G401 (cell line): Measurements from ENCODE around the gene PBX4. TPM values are rescaled to one million over a fixed set of nuclear protein-coding genes. Genes with fewer than 3 reads are reported as not detected.
A peak's percentile ranks its signal among the peaks of the same experiment; 100 is the strongest.

Experiments used
- DNase-seq: peaks from one replicate; pipeline ENCODE4 v3.0.0-alpha.2; 2015; ENCODE audit warnings: low spot score
- in situ Hi-C: cut with HindIII; loops from 2 replicates; pipeline ENCODE4 v1.10.0; 2016; ENCODE audit warnings: low sequenced_read_pairs, mixed read lengths
- total RNA-seq: library from RNA; depleted of rRNA; stranded (reverse); fragments of >200 nt; shearing (Covaris generic); gene quantifications from 2 replicates; pipeline ENCODE4 v1.2.3, GENCODE V29; 2014

Gene PBX4
- total RNA-seq, 1 experiment from 2014 or later, result 7.7 TPM

DNA sequence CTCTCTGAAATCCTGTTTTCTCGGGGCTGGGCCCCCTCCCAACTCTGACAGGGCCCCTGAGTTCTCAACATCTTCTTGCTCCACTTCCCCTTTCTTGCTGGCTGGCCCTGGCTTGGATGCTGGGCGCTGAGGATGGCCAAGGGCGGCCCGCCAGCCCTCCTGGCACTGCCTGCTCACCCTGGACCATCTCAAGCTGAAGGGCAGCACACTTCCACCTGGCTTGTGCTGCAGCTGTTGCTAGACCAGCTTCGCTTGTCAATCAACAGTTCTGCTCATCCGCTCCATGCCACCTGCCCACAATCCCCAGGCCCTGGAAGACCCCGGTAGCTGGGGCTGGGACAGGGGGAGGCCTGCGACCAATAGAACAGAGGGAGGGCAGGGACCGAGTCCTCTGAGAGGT lies 31.8 kb upstream of the PBX4 start:
- no peak for DNase-seq
- in situ Hi-C loops, result no loop called here

DNA sequence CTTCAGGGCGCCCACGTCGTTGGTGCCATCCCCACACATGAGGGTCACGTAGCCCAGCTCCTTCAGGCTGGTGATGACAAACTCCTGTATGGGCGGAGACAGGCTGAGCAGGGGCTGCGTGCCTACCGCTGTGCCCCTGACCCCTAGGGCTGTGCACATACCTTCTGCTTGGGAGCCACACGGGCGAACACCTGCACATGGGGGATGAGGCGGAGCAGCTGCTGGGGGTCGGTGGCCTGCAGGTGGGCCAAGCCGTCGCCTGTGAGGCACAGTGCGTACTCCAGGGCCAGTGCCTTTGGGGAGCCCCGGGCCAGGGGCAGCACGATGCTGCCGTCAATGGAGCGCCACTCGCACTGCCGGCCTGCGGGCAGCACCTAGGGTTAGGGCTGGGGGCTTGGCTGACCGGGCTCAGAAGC lies 31.1 kb upstream of the PBX4 start:
- in situ Hi-C loops, result no loop called here
- DNase-seq, result no peak

DNA sequence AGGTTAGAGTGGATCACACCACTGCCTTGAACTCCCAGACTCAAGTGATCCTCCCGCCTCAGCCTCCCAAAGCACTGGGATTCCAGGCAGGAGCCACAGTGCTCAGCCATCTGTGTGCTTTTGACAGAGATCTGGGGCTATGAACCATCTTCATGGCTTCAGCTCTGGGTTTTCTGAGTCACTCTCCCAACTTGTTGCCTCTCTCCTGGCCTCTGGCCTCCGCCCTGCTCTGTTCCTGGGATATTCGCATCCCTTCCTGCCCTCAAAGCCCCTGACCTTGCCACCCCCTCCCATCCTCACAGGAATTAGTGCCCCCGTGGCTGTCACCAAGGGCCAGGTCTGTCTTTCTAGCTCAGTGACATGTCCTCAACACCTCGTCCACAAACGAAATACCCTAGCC lies 30.7 kb upstream of the PBX4 start:
- in situ Hi-C loops, result no loop called here

DNA sequence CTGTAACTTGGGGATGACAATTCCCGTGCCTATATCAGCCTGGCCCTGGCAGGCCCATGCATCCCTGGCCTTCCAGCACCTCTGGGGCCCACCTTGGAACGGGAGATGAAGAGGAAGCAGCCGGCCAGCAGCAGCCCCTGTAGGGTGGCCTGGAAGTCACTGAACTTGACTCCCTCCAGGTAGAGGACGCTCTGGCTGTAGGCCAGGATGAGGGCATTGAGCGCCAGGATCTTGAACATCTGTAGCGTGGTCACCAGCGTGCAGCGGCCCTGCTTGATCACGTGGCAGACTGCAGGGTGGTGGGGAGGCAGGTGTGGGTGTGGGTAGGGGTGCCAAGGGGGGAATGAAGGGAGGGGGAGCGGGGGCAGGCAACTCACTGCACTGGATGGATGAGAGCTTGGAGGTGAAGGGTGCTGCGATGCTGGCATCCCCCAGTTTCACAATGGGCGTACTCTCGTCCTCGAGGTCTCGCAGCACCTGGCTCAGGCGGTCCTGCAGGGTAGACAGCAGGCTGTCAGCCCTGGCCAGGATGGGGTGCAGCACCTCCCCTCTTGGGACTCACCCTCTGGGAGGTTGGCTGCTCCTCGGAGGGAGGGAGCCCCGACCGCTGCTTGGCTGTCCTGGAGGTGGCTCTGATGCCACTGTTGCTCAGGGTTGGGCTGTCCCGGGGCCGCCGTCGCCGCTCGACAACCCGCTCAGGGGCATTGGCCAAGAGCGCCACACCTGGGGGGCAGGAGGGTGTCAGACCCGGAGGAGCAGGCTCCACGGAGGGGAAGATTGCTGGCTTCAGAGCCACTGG lies 28.7 kb upstream of the PBX4 start:
- in situ Hi-C loops, result no loop called here
- no peak for DNase-seq

More for the DNA sequence above, 30.7 kb upstream of the PBX4 start:
- DNase-seq, result no peak

DNA sequence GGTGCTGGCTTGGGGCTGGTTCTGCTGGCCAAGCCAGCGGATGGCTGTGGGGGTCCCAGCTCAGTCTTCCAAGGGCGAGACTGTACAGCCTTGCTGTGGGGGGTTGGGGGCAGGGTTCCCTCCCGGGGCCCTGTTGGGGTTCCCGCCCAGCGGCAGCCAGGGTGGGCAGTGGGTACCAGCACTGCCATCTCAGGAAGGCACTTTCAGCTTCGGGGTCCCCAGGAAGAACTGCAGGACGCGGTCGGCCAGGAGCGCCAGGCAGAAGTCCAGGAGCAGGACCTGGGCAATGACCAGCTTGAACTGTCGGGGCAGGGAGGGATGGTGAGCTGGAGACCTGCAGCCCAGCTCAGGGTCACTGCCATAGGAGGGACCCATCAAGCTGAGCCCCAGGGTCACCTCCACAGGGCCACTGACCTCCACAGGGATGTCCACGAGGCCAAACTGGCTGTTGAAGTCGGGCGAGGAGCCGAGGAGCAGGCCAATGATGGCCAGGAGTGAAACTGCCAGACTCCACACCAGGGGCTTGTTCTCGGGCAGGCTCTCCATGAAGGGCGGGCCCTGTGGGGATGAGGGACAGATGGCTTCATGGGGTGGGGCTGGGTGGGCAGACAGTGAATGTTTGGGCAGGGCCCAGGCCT lies 26.9 kb upstream of the PBX4 start:
- DNase-seq, result no peak
- in situ Hi-C loops, result no loop called here

DNA sequence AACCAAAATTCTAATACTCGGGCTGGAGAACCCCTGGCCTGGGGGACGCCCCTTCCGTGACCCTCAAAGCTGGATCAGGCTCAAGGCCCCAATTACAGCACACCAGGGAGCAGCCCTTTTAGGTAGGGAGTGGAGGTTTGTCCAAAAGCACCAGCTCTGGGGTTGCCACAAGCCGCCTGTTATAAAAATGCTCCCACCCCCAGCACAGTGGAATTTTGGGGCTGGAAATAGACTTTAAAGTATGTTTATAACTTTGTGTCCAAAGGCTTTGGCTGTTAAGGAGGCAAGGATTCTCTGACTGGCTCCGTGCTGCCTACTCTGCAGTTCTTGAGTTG lies 25.5 kb upstream of the PBX4 start:
- DNase-seq, result no peak
- in situ Hi-C loops, result no loop called here

DNA sequence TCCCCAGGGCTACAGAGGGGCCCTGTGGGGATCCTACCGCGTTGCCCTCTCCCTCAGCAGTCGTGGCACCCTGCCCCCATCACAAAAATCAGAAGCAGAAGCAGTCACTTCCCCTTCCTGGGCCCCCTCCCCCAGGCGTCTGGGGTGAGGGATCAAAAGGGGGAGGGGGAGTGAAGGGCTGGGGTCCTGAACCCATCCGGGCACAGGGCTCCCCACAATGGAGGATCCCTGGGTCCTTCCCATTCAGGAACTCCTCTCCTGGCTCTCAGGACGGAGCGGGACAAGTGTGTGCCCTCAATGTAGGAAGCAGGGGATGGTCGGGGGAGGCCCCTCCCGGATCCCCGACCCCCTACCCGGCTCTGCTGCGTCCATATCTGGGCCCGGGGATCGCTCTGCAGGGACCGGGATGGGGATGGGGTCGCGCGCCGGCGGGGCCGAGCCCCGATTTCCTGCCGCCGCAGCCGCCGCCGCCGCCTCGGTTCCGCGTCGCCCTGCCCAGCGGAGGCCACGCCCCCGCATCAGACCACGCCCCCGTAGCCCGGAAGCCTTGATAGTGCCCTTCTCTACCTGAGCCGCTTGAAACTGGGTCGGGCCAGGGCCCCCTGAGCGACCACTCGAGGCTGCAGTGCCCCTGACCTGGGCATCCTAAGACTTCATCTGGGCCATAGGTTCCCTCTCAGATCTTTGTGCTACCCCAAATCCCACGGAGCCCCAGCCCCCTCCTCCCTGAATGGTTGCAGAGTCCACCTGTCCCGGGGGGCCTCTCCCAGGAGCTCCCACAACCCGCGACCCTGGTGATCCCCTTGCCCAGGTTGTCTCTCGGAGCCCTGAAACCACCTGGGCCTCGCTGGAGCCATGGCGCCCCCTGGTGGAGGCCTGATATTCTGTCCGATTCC lies 24.9 kb upstream of the PBX4 start, which contains the start of gene GMIP:
Gene GMIP, minus strand, starts transcription at position 500 of the 896 bp plus-strand sequence. Its CDS starts 128 bp downstream, at position 372.
- in situ Hi-C loops, result no loop called here
- peak; percentile 64 for DNase-seq

DNA sequence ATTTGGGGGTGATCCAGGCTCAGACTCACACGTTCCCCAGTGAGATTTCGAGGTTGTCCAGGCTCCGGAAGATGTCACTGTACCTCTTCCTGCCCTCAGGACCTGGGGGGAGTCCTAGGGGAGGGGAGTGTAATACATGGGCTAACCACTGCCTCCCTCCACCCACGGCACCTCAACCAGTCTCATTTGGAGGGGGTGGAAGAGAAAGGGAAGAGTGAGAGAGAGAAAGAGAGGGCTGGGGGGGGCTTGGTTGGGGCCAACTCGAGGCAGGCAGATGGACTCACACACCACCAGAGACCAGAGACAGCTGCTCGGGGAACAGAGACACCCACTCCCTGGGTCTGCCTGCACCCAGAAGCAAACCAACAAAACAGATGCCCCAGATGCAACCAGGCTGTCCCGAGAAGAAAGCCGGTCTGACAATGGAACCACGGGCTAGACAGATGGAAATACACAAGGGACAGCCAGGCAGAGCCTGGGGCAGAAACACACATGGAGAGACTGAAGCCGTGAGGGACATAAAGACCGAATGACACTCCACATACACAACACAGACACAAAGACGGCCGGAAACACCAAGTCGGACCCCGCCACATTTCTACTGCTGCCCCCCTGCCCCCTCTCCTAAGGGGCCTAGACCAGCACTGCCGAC lies 24.1 kb upstream of the PBX4 start:
- DNase-seq, result no peak
- in situ Hi-C loops, result no loop called here

DNA sequence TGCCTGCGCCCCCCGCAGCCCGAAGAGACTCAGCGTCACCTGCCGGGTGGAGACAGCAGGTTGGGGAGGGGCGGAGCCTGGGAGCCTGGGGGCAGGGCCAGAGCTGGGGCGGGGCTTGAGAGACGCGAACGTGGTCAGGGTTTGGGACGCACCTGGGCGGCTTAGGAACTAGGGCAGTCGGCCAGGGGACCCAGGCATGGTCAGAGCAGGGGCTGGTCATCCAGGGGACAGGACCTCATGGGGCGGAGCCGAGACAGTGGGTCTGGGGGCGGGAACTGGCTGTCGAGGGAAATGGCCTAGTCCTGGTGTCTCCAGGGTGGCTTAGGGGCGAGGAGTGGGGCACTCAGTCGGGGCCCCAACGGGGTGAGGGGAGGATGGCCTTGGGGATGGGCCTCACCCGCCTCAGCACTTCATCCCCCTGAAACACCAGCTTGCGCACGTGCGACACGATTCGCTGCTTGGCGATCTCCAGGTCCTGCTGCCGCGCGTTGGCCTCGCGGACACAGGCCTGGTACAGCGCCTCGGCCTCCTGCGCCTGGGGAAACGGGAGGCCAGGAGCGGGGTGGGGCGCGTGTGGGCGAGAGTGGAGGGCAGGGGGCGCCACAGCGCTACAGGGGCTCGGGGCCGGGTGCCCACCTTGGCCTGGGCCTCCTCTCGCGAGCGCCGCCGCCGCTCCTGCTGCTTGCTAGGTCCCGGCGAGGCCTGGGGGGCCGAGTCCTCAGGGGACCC lies 19.2 kb upstream of the PBX4 start:
- DNase-seq, result no peak
- in situ Hi-C loops, result no loop called here

DNA sequence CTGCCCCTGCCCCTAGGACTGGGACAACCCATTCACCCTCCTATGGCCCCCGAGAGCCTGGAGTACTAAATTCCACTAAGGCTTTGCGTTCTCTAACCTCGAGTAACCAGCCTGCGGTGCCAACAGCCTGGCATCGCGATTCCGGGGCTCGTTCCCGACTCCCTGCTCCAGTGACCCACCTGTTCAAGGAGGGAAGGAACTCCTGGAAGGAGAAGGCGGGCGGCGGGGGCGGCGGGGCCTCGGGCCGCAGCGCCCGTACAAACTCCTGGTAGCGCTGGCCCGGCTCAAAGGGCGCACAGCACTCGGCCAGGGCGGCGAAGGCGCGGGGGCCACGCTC lies 18.7 kb upstream of the PBX4 start:
- in situ Hi-C loops, result no loop called here
- DNase-seq, result no peak

DNA sequence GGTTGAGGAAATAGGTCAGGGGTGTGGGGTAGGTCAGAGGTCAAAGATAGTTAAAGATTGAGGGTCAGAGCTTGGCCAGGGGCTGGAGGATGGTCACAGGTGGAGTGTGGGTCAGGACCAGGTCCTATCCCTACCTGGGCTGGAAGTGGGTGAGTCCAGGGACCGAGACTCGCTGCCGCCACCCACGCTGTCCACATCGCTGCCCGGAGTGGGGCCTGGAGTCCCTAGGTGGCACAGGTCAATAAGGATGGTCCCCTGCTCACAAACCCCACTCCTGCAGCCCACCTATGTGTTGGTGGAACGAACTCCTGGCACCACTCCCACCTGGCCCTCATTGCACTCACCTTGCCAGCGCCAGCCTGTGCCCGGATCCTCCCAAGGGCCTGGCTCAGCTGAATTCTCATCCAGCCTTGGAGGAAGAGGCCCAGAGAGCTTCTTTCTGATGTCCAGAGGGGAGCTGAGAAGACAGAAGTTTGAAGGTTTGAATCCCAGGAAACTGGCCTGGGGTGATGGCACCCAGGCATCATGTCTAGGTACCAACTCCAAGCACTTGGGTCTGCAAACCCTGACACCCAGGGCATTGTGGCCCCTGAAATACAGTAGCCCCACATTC lies 18.2 kb upstream of the PBX4 start:
- in situ Hi-C loops, result no loop called here
- DNase-seq, result no peak

DNA sequence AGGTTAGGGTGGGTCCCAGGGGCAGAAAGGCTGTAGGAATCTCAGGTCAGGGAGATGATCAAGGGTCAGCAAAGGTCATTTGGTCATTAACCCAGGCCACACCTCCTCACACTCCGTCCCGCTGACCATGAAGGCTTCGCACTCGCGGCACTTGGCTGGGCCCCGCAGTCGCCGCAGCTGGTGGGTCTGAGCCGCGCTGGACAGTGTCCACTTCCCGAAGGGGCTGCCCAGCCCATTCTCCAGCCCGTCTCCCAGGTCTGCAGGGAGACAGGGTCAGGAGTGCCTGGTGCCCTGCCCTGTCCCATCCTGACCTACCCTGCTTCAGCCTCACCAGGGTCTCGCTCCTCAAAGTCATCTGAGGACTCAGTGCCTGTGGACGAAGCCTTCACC lies 16.8 kb upstream of the PBX4 start:
- in situ Hi-C loops, result no loop called here
- DNase-seq, result no peak

DNA sequence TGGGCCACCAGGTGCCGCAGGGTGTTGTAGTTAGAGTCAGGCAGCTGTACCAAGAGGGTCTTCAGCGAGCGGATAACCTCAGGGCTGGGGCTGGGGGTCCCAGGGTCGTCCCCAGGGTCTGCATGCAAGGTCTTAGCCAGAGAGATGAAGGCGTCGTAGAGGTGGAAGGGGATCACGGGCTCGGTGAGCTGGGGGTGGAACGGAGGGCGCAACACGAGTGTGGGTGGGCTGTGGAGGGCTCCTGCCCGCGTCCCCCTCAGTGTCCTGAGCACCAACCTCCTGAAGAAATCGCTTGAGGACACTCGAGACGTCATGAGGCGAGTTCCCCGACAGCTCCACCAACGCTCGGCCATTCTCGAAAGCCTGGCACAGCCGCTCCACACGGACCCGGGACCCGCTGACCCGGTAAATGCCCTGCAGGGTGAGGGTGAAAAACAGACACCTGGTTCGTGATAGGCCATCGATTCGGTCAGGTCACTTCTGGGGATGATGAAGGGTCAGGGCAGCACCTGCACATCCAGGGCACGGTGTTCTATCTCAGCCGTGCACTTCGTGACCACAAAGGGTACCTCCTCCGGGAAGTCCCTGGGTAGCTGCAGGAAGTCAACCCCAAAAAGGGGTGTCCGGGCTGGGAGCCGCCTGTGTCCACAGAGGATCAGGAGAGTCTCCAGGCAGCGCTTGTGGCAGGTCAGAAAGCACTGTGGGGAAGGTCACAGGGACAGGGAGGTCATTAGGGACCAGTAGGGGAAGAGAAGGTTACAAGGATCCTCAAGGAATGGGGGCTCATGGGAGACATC lies 16.2 kb upstream of the PBX4 start:
- no peak for DNase-seq
- in situ Hi-C loops, result no loop called here

DNA sequence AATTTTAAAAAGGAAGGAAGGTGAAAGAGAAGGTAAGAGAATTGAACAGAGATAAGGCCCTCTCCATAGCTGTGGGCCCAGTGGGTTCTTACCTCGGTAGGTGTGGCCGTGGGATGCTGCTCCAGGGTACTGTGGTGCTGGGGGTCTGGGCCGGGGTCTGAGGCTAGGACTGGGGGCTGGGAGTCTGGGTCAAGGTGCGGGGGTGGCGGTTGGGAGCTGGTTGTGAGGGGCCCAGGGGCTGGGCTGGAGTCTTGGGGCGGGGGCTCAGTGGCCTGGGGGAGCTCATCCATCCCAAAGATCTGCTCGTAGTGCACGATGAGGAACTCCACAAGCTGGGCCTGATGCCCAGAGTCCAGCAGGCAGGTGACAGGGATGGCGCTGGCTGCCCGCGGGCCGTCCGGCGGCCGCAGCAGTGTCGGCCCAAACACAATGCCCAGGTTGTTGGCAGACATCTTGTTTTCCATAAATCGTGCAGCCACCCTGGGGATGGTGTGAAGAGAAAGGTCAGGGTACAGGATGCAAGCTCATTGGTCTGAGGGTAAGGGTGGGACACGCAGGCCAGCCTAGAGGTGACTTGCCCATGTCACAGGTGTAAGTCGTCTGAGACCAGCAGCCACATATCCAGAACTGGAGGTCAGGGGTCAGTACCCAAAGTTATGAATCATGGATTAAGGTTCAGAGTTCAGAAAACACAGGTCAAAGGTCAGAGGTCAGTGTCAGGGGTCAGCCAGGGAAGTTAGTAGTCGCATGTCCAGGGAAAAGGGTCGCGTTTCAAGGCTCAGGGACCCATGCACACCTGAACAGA lies 15.4 kb upstream of the PBX4 start:
- no peak for DNase-seq
- in situ Hi-C loops, result no loop called here

DNA sequence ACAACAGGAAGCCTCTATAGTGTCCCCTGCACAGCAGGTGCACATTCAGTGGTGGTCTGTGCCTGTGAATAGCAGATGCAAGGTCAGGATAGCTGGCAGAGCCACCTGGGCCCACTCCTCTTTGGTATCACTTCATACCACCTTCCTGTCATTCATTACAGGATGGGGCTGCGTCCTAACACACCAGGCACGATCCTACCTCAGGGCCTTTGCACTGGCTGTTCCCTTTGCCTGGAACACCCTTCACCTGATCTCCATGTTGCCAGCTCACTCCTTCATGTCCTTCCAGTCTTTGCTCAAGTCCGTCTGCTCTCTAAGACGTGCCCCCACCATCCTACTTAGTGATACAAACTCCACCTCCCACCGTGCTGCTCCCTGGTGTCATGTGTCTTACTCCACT lies 14.2 kb upstream of the PBX4 start:
- no peak for DNase-seq
- in situ Hi-C loops, result no loop called here

DNA sequence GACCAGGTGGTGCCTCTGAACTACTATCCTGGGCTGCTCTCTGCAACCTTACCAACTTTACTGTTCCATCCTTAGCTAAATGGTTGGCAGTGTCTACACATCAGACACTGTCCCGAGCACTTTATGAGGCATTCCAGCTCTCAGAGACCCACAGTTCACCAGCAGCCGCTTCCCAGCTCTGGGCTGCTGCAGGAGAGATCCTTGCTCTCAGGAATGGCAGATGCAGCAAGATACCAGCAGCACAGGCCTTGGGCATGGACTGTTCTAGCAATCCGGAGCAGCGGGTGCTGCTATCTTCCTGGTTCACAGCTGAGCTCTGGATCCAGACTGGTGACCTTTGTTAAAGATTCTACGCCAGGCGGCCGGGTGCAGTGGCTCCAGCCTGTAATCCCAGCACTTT lies 12.9 kb upstream of the PBX4 start:
- in situ Hi-C loops, result no loop called here
- no peak for DNase-seq

DNA sequence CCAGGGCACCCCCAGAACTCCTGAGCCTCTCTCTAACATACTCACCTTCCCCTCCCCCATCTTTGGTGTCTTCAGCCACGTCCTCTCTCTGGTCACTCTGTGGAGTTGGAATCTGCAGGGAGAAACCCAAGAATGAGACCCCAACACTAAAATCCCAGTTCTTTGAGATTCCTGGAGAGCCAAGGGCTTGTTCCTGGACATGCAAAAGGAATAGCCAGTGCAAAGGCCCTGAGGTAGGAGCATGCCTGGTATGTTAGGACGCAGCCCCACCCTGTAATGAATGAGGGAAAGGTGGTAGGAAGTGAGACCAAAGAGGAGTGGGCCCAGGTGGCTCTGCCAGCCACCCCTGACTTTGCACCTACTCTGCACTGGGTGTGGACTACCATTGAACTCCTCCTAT lies 11.9 kb upstream of the PBX4 start:
- DNase-seq, result no peak
- in situ Hi-C loops, result no loop called here
